T1000 (cell line): Measurements from ENCODE around the gene CCDC17.
"Not testable (repeated sequence)": the region's sequence is repeated elsewhere in the genome, so short reads cannot be mapped to it uniquely, and the experiment has no call there.

ENCODE experiments used
- DNase-seq: peaks from one replicate; lab custom pipeline; 2025; ENCODE audit warnings: mixed read lengths; lab: John Stamatoyannopoulos, UW

Gene CCDC17

DNA sequence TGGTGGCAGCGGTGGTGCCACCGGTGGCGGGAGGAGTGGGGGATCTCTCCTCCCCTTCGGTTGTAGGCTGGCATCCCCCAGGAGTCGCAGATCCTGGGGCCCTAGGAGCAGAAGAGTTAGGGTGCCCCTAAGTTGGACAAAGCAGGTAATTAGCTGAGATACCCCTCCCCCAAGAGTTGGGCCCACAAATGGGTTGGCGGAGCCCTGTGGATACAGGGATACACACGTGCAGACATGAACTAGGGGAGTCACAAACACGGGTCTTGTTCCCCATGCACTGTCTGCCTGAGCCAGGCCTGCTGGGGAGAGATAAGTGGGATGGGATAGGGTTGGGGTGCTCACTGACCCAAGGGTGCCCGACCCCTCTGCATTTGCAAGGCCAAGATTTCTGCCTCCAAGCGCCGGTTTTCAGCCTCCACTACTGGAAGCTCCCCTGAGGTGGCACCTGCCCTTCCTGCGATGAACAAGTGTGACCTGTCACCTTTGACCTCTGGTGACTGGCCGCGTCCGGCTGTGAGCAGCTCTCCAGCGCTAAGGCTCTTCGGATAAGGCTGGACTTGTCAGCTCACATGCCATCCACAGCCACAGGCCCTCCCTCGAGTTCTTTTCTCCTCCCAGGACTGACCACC, 1.8 kb downstream of the CCDC17 start:
- DNase-seq = no peak

DNA sequence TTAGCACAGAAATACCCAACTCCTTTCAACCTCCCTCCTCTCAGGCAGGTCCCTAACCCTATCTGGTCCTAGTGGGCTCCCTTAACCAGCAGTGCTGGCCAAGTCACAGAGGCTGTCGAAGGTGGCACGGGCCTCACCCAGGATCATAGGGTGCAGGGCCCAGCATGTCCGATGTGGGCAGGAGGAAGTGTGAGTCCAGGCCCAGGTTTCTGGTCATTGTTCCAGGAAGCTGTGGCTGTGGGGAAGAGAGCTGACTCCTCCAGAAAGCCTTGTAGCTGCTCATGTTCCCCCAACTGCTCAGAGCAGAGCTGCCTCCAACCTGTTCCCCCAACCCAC, 2.4 kb downstream of the CCDC17 start:
- no peak for DNase-seq

DNA sequence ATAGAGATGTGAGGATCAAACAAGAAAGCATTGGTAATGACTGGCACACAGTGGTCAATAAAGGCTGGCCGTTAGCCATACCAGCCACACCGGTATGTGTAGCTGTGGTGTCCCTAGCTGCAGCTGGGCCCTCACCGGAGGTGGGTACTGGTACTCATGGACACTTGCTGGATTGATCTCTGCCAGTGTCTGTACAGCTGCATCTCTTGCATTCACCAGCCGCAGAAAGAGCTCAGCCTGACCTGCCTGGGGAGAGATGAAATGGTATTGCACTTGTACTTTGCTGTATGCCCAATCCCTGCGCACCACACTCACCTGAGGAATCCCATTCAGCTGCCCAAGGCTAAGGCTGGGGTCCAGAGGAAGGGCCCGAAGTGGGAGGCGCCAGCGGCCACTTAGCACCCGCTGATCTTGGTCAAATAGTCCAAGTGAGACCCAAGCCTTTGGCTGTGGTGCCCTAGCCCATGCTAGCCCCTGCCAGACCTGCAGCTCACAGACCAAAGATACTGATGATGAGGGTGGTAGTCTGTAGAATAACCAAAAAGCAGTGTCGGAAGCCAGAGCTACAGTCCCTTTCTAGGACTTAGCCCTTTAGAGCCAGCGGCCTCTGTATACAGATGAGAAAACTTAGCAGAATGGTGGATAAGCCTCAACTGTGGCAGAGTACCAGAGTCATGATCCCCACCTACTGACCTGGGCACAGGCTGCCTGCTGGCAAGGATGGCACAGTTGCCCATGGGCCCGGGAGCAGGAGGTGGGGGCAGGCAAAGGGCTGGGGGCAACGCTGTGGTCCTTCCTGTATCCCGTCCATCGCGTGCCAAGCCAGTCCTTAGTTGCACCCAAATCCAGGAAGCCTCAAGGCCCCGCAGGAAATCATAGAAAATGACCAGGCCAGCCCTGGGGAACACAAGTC, 3.0 kb downstream of the CCDC17 start:
- no peak for DNase-seq

DNA sequence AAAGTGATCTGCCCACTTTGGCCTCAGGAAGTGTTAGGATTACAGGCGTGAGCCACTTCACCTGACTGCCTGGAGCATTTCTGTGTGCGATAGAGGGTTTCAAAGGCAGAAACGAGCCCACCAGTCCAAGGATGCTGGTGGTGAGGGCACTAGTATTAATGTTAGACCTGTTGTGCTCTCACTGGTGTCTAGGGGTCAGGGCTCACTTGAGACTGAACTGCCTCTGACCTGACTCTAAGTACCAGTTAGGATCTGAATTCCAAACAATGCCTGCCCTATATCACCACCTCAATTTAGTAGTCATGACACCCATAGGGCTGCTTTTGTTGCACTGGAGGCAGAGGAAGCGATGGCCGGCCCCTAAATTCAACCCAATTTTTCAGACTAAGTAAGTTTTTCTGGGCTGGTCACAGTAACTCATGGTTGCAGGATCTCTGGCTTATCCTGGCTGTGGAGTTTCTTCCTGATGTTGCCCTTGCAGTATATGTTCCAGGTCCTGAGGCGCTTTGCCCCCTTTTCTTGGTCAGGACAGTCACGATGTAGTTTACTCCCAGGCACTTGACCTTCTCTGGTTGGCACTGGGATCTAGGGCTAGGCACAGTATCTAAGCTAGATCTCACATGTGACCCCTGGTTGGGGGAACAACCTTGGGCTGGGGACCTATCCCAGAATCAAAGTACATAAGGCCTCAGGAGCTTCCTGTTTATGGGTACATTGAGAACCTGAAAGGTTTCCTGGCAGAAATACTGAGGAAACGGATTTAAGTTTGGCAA, 4.5 kb downstream of the CCDC17 start:
- DNase-seq = no peak

DNA sequence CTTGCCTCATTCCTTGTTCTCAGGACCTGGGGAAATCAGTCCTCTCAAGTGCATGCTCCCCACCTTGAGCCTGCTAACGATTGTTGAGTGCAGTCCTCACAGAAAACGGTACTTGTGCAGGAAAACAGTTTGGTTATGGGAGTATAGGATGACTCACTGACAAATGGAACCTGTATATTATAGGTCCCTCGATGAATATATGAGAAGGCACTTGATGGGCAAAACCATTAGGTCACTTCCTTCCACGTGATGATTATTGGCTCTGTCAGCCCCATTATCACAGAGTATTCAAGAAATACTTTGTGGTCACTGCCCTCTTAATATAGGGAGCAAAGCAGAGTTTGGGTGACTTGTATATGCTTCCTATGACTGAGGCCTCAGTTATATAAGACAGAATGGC, 6.2 kb downstream of the CCDC17 start:
- DNase-seq = no peak

DNA sequence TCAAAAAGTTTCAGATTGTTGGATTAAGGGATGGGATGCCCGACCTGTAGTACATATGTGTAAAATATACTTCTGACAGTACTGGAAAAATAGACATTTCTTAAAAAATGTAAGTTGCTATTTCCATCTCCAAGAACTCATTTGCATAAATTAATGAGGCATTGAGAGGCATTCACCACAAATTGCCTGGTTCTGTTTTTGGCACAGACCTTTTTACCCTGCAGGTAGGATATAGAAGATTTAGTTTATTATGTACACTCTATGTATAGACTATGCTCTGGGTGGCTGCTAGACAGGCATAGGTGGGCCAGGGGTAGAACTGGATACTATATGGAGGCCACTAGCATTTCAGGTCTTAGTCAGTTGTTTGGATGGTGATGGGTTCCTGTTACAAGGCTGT, 8.0 kb downstream of the CCDC17 start:
- DNase-seq = no peak

DNA sequence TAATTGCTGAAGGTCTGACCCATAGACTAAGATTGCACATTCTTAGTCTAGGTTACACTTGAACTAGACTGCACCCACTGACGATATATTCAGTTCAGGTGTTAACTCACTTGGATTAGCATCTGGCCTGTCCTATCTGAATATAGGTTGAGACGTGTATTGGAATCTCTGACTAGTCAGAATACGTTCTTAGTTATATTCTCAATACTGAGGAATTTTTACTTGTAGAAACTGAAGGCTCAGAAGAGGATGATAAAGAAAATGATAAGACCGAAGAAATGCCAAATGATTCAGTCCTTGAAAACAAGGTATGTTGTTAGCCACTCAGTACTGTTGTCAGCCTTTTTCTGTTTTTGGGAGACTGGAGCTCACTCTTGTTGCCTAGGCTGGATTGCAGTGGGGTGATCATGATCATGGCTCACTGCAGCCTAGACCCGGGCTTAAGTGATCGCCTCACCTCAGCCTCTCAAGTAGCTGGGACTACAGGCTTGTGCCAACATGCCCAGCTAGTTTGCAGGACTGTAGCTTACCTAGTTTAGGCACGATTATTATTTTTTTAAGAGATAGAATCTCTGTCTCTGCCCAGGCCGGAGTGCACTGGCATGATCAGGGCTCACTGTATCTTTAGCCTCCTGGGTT, 10.8 kb downstream of the CCDC17 start:
- no peak for DNase-seq

DNA sequence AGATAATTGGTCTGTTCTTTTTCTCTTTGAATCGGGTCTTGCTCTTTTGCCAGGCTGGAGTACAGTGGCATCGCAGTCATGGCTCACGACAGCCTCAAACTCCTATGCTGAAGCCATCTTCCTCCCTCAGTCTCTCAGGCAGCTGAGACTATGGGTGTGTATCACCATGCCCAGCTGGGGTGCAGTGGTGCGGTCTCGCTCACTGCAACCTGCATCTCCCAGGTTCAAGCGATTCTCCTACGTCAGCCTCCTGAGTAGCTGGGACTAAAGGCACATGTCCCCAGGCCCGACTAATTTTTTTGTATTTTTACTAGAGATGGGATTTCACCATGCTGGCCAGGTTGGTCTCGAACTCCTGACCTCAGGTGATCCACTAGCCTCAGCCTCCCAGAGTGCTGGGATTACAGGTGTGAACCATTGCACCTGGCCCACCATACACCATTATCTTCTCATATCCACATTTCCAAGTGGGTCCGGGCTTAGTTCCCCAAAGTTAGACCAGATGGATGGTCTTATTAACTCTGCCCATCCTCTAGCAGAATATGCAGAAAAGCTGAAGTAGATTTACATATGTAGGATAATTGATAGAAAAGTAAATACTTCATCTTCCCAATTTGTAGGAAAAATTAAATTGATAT, 13.1 kb downstream of the CCDC17 start:
- no peak for DNase-seq

DNA sequence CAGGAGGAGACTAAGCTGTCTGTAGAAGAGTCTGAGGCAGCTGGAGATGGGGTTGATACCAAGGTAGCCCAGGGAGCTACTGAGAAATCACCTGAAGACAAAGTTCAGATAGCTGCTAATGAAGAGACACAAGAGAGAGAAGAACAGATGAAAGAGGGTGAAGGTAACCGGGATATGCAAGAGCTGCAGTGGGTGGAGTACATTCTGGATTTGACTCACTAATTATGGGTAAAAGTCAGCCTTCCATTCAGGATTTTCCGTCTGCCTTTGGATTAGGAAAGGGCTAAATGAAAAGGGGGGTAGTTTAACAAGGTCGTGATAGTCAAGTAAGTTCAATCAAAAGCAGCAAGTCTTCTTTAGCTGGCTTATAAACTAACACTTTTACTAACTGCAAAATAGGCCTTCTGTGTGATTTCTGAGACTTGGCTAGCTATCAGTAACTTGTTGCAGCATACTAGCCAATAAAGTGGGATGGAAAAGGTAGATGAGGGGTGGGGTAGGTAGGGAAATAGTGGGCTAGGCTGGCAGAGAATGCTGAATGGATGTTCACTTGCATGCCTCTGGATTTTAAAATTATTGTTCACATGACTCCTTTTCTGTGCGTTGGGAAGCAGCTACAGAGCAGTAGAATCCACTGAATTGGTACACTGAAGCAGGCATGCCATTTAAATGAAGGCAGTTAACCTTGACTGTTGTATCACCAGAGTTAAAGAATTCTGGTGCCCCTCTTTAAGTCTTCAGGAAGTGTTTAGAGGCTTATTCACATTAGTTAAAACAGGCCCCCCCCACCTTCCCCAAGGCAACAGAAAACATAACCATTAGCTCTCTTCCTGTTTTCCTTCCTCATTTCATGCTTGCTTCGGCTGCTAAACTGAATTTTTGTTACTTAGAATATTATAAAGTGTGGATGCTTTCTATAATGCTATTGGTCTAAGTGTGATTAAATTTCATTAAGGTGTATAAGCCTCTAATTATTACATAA, 15.4 kb downstream of the CCDC17 start:
- DNase-seq = no peak

DNA sequence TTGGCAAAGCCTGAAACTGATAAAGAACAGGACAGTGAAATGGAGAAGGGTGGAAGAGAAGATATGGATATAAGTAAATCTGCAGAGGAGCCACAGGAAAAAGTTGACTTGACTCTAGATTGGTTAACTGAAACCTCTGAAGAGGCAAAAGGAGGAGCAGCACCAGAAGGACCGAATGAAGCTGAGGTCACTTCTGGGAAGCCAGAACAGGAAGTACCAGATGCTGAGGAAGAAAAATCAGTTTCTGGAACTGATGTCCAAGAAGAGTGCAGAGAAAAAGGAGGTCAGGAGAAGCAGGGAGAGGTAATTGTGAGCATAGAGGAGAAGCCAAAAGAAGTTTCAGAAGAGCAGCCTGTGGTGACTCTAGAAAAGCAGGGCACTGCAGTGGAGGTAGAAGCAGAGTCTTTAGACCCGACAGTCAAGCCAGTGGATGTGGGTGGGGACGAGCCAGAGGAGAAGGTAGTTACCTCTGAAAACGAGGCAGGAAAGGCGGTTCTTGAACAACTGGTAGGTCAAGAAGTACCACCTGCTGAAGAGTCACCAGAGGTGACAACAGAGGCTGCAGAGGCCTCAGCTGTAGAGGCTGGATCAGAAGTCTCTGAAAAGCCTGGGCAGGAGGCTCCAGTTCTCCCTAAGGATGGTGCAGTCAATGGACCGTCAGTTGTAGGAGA, 16.3 kb downstream of the CCDC17 start:
- no peak for DNase-seq

DNA sequence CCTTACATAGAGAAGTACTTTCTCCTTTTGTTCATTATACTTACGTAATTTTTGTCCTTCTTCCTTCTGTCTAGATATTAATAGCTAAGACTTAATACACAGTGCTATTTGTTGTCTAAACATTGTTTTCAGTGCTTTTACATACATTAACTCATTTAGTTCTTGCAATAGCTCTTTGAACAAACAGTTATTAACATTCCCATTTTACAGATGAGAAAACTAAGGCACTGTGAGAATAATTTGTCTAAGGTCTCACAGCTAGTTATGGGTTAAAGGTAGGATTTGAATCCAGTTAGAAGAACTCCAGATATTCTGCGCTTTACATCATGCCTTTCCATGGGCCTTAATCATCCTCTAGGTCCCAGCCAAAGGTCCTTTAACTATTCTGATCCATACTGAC, 19.6 kb downstream of the CCDC17 start:
- no peak for DNase-seq

DNA sequence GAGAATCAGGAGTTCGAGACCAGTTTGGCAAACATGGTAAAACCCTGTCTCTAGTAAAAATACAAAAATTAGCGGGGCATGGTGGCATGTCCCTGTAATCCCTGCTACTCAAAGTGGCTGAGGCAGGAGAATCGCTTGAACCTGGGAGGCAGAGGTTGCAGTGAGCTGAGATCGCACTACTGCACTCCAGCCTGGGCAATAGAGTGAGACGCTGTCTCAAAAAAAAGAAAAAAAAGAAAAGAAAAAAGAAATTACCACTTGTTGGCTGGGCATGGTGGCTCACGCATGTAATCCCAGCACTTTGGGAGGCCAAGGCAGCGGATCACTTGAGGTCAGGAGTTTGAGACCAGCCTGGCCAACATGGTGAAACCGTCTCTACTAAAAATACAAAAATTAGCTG, 27.1 kb downstream of the CCDC17 start:
- not testable (repeated sequence) for DNase-seq

DNA sequence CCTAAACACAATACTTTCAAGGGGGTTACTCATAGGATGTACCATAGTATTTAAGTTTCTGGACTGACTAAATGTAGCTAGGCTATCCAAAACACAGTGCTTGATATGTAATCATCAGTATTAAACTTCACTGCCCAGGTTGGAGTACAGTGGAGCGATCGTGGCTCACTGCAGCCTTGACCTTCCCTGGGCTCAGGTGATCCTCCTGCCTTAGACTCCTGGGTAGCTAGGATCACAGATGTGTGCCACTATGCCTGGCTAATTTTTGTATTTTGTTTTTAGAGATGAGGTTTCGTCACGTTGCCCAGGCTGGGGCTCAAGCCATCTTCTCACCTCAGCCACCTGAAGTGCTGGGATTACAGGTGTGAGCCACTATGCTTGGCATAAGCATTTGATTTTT, 29.4 kb downstream of the CCDC17 start:
- DNase-seq = no peak

DNA sequence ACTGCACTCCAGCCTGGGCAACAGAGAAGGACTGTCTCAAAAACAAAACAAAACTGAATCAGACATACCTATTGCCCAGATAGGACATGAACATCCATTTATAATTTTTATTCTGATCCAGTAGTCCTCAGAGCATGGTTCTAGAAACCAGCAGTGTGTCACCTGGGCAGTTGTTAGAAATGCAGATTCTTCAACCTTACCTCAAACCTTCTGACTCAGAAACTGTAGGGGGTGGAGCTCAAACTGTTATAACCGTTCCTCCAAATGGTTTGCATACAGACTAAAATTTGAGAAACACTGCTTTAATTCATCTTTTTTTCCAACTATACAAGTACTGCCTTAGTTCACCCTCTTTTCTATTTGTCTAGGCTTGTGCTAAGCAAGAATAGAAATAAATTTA, 34.0 kb downstream of the CCDC17 start:
- DNase-seq = no peak

DNA sequence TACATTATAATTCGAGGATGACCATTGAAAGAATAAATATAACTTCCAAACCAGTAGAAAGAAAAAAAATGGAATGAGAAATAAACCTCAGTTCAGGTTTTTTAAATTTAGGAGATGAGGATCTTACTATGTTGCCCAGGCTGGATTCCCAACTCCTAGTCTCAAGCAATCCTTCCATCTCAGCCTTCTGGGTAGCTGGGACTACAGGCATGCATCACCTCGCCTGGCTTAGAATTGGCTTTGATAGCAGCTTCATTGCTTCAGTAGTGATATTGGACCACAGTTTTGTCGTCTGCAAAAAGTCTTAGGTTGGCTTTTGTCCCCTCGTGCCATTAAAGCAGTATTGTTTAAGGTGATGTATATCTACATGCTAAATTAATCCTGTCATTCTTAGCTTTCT, 37.1 kb downstream of the CCDC17 start:
- no peak for DNase-seq

DNA sequence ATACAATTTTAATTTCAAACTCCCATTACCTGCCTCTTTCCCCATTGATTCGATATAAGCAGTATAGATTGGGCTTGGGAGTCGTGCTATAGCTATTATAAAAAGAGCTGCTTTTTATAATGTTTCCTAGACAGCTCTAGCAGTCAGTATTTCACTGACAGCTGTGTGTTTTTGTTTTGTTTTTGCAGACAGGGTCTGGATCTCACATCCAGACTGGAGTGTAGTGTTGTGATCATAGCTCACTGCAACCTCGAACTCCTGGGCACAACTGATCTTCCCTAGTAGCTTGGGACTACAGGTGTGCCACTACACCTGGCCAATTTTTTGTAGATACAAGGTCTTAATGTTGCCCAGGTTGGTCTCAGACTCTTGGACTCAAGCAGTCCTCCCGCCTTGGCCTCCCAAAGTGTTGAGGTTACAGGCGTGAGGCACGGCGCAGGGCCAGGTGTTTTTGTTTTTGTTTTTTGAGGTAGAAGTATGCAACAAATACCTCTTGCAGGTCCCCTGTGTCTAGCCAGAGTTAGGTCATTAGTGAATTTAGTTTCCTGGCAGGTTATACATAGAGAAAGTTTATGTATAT, 38.3 kb downstream of the CCDC17 start:
- DNase-seq = no peak

DNA sequence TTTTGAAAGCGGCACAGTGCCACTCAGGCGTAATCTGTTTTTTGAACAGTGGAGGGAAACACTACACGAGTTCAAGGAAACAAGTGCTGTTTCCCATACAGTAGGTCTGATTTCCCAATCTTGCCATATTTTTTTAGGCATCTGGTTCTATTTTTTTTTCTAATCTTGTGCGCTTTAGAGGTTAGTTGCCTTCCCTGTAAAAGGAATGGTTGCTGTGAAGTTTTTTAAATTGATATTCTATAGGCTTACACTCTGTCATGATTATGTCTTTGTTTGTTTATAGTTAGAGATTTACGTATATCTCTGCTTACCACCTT, 38.8 kb downstream of the CCDC17 start:
- DNase-seq = no peak

DNA sequence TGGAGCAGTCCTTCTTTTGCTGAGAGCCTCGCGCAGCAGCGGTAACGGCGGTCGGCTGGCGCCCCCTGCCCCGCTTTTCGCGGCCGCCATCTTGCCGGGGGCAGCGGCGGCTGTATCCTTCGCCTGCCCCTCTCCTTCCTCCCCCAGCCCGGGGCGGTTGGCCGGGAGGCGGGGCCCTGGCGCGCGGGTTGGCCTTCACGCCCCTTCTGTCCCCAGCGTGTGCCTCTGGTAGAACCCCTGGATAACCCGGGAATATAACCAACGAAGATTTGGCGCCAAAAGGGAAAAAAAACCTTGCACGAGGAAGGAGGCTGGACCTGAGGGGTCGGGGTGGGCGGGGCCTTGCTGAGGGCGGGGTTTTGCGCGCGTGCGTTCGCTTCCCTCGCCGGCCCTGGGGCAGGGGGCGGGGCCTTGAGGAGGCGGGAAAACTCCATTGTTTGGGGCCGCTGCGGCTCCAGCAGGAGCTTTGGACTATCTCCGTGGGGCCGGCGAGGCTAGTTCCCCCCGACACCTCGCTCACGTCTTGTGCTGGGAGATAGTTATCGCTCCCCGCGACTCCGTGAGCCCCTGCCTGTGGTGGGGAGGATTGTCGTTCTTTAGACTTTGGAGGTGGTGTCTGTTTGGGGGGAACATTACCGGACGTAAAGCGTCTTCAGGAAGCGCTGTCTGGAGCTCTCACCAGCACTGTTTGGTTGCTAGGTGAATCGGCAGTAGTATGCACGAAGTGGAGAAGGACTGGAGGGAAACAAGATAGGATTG, 39.3 kb downstream of the CCDC17 start:
- peak; percentile 87 for DNase-seq

DNA sequence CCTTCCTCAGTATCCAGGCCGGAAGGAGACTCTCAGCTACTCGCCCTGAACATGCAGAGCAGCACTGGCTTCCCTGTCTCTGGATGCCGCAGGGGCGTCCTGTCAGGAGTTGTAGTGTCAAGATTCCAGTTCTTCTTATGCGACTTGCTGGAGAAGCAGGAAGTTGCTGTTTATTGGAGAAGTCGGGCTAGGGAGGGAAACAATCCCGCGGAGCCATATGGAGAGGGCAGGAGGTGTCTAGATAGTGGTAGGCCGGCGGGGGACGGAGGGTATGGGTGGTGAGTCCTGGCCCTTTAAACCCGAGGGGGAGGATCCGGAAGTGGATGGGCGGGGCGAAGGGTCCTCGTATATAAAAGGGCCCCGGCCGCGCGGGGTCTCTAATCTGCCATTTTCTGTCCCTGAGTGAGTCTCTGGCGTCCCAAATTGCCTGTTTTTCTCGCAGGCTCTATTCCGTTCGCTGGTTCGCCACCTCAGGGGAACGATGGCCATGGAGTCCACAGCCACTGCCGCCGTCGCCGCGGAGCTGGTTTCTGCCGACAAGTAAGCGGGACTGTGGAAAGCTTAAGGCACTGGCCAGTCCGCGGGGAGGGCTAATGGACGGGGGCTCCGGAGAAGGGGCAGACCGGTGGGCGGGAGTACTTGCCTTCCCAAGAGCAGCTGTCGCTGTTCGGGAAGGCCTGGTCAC, 40.0 kb downstream of the CCDC17 start, which contains the start of gene NASP:
NASP (plus strand) TSS at position 376 of the 685 bp plus-strand sequence; CDS start at position 482, 106 bp downstream.
- DNase-seq = peak; percentile 85
